Stimulated activated CD8-positive, alpha-beta memory T cell treated with anti-CD3 and anti-CD28 coated beads, Interleukin-4, amount 100 ng/mL, for 1 hour (primary cell): ENCODE results near the gene KCNJ3.
"Not testable (repeated sequence)": the region's sequence is repeated elsewhere in the genome, so short reads cannot be mapped to it uniquely, and the experiment has no call there.

Source experiments
- DNase-seq, 2 donors: peaks; one replicate each; pipeline ENCODE4 v3.0.0-alpha.2; 2020; ENCODE audit warnings: low read depth in 2 of 2, low spot score in 1 of 2

KCNJ3 gene

DNA sequence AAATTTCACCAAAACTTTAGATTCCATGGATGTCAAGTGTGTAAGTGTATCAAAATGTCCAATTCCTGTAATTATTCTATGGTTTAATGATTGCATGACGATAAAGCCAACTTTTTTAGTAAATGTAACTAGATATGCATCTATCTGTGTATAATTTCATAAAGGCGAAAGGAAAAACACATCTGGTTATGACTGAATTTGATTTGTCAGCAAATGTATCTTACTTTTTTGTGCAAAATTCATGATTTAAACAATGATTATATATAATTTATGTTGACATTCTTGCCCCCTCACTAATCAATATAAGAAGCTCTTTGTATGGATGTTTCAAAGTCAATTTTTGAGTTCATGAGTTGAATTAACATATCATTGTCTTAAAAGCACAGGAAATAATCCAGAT, 138.5 kb downstream of the KCNJ3 start:
- DNase-seq = no peak

DNA sequence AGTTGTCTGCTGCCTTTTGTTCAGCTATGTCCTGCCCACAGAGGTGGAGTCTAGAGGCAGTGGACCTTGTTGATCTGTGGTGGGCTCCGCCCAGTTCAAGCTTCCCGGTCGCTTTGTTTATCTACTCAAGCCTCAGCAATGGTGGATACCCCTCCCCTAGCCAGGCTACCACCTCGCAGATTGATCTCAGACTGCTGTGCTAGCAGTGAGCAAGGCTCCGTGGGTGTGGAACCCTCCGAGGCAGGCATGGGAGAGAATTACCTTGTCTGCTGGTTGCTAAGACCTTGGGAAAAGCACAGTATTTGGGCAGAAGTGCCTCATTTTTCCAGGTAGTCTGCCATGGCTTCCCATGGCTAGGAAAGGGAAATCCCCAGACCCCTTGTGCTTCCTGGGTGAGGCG, 146.0 kb downstream of the KCNJ3 start:
- no peak for DNase-seq

DNA sequence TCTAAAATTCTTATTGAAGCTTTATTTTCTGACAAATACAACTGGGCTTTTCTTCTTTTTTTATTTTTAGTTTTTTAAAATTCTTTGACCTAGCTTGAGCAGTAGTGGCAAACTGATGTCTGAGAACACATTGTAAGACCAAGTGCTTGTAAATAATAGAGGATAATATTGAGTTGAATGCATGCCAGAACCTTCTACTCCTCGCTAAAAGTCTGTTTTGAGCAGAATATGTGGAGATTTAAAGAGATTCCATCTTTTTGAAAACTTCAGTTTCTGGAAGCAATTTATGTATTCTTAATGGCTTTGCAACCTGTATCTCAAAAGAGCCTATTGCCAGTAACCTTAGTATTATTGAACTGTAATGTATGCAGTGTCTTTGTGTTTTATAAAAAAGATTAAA, 148.3 kb downstream of the KCNJ3 start:
- DNase-seq = no peak

DNA sequence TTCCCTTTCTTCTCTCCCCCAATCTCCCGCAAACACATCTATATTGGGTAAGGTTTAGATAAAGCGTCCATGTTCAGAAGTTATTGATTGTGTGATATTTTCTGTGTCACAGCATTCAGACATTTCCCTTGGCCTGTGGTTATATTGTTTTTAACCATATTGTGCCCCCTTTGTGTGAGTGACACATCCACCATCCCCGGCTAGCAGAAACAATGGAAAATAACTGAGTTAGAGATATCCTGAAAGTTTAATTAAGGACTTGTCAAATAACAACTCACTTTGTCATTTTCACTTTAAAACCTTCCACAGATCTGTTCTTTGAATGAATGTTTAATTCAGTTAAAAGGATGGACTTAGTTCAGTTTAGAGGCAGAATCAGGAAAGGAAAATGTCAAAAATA, 151.0 kb downstream of the KCNJ3 start:
- DNase-seq = no peak

DNA sequence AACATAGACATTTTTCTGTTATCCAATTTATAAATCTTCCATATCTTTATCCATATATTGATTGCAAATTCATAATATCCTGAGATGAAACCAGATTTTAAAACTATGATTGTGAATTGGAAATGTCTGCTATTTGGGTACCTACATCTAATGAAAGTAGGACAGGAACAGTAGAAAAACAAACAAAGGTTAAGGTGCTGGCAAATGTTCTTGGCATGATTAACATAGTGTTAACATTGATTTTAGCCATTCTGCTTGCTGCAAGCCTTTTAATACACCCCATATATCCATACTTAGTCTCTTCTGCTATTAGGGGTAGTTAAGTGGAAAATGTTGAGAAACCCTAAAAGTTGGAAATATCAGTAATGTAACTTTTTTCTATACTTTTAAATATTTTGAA, 152.0 kb downstream of the KCNJ3 start:
- no peak for DNase-seq

DNA sequence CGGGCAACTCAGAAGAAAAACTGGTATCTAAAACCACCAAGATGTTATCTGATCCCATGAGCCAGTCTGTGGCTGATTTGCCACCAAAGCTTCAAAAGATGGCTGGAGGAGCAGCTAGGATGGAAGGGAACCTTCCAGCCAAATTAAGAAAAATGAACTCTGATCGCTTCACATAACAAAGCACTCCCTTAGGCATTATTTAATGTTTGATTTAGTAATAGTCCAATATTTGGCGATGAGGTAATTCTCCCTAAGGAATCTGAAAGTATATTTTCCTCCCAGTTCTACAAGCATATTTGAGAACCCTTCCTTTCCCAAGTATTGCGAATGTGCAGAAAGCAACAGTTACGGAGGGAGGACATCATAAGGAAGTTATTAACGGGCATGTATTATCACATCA, 156.6 kb downstream of the KCNJ3 start:
- DNase-seq = no peak

DNA sequence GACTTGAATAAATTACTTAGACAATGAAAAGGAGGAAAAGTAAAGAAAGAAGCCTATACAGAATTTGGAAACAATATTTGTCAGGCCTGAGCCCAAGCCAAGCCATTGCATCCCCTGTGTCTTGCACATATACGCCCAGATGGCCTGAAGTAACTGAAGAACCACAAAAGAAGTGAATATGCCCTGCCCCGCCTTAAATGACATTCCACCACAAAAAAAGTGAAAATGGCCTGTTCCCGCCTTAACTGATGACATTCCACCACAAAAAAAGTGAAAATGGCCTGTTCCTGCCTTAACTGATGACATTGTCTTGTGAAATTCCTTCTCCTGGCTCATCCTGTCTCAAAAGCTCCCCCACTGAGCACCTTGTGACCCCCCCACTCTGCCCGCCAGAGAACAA, 168.7 kb downstream of the KCNJ3 start:
- not testable (repeated sequence) for DNase-seq

DNA sequence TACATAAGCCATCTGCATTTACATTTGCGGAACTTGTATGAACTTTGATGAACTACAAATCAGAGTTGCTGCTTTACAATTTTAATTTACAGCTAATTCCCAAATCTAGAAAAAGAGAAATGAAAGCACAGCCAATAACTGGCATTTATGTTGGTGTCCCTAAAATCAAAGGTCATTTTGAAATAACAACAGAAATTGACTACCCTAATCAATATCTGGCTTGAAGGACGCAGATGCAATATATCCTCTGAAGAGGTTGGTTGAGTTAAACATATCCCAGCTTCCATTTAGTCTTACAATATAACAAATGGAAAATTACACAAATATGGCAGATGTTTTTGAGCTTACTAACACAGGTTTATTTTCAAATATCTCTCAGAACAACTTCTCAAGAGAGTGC, 177.5 kb downstream of the KCNJ3 start:
- DNase-seq = no peak

DNA sequence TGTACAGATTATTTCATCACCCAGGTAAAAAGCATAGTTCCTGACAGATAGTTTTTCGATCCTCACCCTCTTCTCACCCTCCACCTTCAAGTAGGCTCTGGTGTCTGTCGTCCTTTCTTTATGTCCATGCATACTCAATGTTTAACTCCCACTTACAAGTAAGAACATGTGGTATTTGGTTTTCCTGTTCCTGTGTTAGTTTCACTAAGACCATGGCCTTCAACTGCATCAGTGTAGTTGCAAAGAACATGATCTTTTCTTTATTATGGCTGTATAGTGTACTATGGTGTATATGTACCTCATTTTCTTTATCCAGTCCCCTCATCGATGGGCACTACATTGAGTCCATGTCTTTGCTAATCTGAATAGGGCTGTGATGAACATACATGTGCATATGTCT, 184.2 kb downstream of the KCNJ3 start:
- DNase-seq = no peak

DNA sequence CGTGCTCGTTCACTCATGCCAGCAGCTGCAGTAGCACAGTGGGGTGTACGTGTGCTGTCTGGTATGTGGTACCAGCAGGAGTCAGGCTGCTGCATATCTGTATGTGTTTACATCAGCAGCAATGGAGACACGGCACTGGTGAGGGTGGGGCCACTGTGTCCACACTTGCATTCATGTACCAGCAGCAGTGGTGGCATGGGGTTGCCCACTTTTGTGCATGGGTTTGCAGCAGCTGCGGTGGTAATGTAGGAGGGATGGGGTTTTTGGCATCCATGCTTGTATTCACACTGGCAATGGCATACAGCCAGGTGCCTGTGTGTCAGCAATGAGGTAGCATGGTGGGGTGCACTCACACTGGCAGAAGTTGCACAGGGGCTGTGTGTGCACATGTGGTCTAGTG, 187.8 kb downstream of the KCNJ3 start:
- no peak for DNase-seq

DNA sequence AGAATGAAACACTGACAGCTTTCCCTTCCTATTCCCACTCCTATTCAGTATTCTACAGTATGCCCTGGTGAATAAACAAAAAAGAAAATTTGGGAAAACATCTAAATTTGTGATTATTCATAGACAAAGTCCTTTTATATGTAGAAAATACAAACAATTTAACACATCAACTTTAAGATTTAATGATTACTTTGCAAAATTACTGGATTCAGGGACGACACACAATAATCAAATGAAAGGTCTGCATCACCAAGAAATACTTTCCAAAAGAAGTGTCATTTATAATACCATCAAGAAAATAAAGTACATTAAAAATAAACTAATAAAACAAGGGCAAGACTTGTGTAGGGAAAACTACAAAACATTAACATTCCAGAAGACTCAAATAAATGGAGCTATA, 199.8 kb downstream of the KCNJ3 start:
- no peak for DNase-seq

DNA sequence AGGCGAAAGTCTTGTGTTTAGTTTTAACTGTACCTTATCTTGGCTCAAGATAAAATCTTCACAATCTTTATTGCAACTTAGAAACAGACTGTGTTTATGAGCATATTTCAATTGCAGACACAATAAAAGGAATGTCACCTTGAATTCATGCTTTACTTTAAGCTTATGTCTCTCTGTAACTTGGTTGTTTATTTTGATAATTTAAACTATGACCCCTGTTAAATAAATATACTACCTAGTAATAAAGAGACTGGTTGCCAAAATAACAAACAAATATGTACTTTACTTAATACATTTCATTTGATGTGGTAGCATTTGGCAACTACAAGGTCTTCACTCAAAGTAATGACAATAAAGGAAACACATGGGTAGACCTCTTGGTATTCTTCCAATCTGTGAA, 202.6 kb downstream of the KCNJ3 start:
- DNase-seq = no peak
